ENCODE data around the gene DIAPH2.

GRCh38 chrX:97529536-97530200 is 845.0 kb downstream of the DIAPH2 start:
- TF ChIP-seq POLR2A (IDR thresholded peaks at IDR 0.05; ENCODE audit: borderline replicate concordance, extremely low read depth, insufficient read depth, insufficient read length) (no peak), CTCF (IDR thresholded peaks at IDR 0.05 in 2 of 3, conservative IDR thresholded peaks at IDR 0.05 in 1 of 3; ENCODE audit: borderline replicate concordance in 1 of 3, insufficient read depth in 1 of 3, low read depth in 2 of 3, low read length in 2 of 3) (no peak), SIN3A (IDR thresholded peaks at IDR 0.05; ENCODE audit: low read depth) (no peak), ELF1 (IDR thresholded peaks at IDR 0.05; ENCODE audit: borderline replicate concordance, low read depth) (no peak)
- TF ChIP-seq, protein P1, sequence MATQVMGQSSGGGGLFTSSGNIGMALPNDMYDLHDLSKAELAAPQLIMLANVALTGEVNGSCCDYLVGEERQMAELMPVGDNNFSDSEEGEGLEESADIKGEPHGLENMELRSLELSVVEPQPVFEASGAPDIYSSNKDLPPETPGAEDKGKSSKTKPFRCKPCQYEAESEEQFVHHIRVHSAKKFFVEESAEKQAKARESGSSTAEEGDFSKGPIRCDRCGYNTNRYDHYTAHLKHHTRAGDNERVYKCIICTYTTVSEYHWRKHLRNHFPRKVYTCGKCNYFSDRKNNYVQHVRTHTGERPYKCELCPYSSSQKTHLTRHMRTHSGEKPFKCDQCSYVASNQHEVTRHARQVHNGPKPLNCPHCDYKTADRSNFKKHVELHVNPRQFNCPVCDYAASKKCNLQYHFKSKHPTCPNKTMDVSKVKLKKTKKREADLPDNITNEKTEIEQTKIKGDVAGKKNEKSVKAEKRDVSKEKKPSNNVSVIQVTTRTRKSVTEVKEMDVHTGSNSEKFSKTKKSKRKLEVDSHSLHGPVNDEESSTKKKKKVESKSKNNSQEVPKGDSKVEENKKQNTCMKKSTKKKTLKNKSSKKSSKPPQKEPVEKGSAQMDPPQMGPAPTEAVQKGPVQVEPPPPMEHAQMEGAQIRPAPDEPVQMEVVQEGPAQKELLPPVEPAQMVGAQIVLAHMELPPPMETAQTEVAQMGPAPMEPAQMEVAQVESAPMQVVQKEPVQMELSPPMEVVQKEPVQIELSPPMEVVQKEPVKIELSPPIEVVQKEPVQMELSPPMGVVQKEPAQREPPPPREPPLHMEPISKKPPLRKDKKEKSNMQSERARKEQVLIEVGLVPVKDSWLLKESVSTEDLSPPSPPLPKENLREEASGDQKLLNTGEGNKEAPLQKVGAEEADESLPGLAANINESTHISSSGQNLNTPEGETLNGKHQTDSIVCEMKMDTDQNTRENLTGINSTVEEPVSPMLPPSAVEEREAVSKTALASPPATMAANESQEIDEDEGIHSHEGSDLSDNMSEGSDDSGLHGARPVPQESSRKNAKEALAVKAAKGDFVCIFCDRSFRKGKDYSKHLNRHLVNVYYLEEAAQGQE (IDR thresholded peaks at IDR 0.05; ENCODE audit: low read depth), result no peak

Data from HCT116 (cell line).